Right ventricle myocardium inferior (tissue), 1 donor: Measurements from ENCODE around the gene BRD3OS. TPM values are rescaled to one million over a fixed set of nuclear protein-coding genes. Genes with fewer than 3 reads are reported as not detected.
"Not testable (repeated sequence)": the region's sequence is repeated elsewhere in the genome, so short reads cannot be mapped to it uniquely, and the experiment has no call there.

Experiments used
- ATAC-seq: fragments of 200-7000 bp; cut with Tn5 transposase; one replicate; pipeline ENCODE4 v1.9.1; 2020; ENCODE audit warnings: mild to moderate bottlenecking, moderate library complexity
- DNase-seq: peaks from one replicate; pipeline ENCODE4 v3.0.0; 2021; ENCODE audit errors: missing footprints
- intact Hi-C: fragments of 100-400 bp; cut with DNase I; formaldehyde crosslinking; loops from one replicate; pipeline ENCODE4 v1.11.0; 2022
- total RNA-seq: library from RNA; stranded (reverse); fragmentation: NEBNext Ultra II Directional; extraction: Animal tissue kit (Norgen Biotek cat#: 25700); gene quantifications from one replicate; pipeline ENCODE4 v1.2.1, GENCODE V29; 2021
- donor health status: DM: no; HTN: yes; CAD: no; lungs with severe emphysema.

Gene BRD3OS
- total RNA-seq, 1 donor from 2014 or later = 6.2 TPM

- peak; percentile 61 for DNase-seq
- intact Hi-C loops = no loop called here
Measured at GRCh38 chr9:133987446-133987788, 37.9 kb upstream of the BRD3OS start.

GRCh38 chr9:133987946-133988665 lies 37.2 kb upstream of the BRD3OS start:
- DNase-seq = peak; percentile 27
- intact Hi-C loops = no loop called here
- ATAC-seq = no peak

More at GRCh38 chr9:133987446-133987788, 37.9 kb upstream of the BRD3OS start:
- no peak for ATAC-seq

GRCh38 chr9:133988771-133989170 lies 36.5 kb upstream of the BRD3OS start:
- intact Hi-C loops, ATAC-seq, DNase-seq: not testable (repeated sequence)

- no peak for ATAC-seq
- intact Hi-C loops = loop anchor here (5.0 kb wide), 2 partner anchors 42 to 72 kb away; no protein-coding TSS in a partner anchor
Measured at GRCh38 chr9:133989625-133990365, 35.5 kb upstream of the BRD3OS start.

GRCh38 chr9:133990366-133991213 lies 34.7 kb upstream of the BRD3OS start:
- DNase-seq = peak; percentile 68
- ATAC-seq = no peak
- intact Hi-C loops = loop anchor here (5.0 kb wide), 2 partner anchors 43 to 73 kb away; no protein-coding TSS in a partner anchor

More at GRCh38 chr9:133989625-133990365, 35.5 kb upstream of the BRD3OS start:
- DNase-seq = peak; percentile 53

GRCh38 chr9:133991214-133991921 lies 33.9 kb upstream of the BRD3OS start:
- DNase-seq = peak; percentile 75
- intact Hi-C loops = loop anchor here (5.0 kb wide), 2 partner anchors 44 to 74 kb away; no protein-coding TSS in a partner anchor
- ATAC-seq = no peak

GRCh38 chr9:133991964-133992779 lies 33.1 kb upstream of the BRD3OS start, which contains the start of gene VAV2:
Gene VAV2 (minus strand): TSS chr9:133992324. CDS start chr9:133992278, 46 bp downstream.
- peak; percentile 19 for ATAC-seq
- peak; percentile 84 for DNase-seq
- intact Hi-C loops = loop anchor here (5.0 kb wide), 2 partner anchors 45 to 75 kb away; no protein-coding TSS in a partner anchor

- DNase-seq (peak; percentile 92), ATAC-seq (peak; percentile 88)
Measured at GRCh38 chr9:133992780-133993634, 32.3 kb upstream of the BRD3OS start.

GRCh38 chr9:133993635-133994253 lies 31.5 kb upstream of the BRD3OS start:
- intact Hi-C loops = loop anchor here (1.0 to 5.0 kb wide), 4 partner anchors 46 to 211 kb away; no protein-coding TSS in a partner anchor
- no peak for DNase-seq
- no peak for ATAC-seq

More at GRCh38 chr9:133992780-133993634, 32.3 kb upstream of the BRD3OS start:
- intact Hi-C loops = loop anchor here (5.0 kb wide), 2 partner anchors 46 to 76 kb away; no protein-coding TSS in a partner anchor

GRCh38 chr9:133994353-133995011 lies 30.8 kb upstream of the BRD3OS start:
- intact Hi-C loops = loop anchor here (1.0 to 5.0 kb wide), 4 partner anchors 47 to 212 kb away; no protein-coding TSS in a partner anchor
- DNase-seq (peak; percentile 91), ATAC-seq (peak; percentile 77)

- no peak for ATAC-seq
- intact Hi-C loops = no loop called here
- DNase-seq = peak; percentile 43
Measured at GRCh38 chr9:133995012-133995896, 30.0 kb upstream of the BRD3OS start.

- peak; percentile 65 for DNase-seq
- intact Hi-C loops = no loop called here
- no peak for ATAC-seq
Measured at GRCh38 chr9:133996531-133997520, 28.5 kb upstream of the BRD3OS start.

- intact Hi-C loops = no loop called here
- DNase-seq (no peak), ATAC-seq (no peak)
Measured at GRCh38 chr9:133997584-133997983, 27.7 kb upstream of the BRD3OS start.
